A549 (cell line): ENCODE data around the gene FOXP1. TPM values are rescaled to one million over a fixed set of nuclear protein-coding genes. Genes with fewer than 3 reads are reported as not detected.

Experiments
- ATAC-seq, 2 experiments: fragments of 200-7000 bp in 1 of 2; fragments of >200 bp in 1 of 2; cut with Nextera tagmentation in 1 of 2; cut with Tn5 transposase in 1 of 2; 3 replicates each; pipeline versions ENCODE4 v1.8.0 to v1.9.1; 2018 to 2020; ENCODE audit warnings: mild to moderate bottlenecking in 1 of 2, moderate library complexity in 1 of 2
- CTCF ChIA-PET: fragments of 300-600 bp; sonication (Branson Sonifier 250); formaldehyde crosslinking; extraction: SDS; loops from one replicate; lab custom pipeline; 2021; ENCODE audit warnings: antibody characterized with exemption, inconsistent platforms; lab: Yijun Ruan, JAX
- POLR2A ChIA-PET: fragments of 350-600 bp; formaldehyde crosslinking; extraction: SDS; loops from one replicate; lab custom pipeline; 2021; ENCODE audit warnings: antibody characterized with exemption, inconsistent platforms; lab: Yijun Ruan, JAX
- DNase-seq, 2 experiments: peaks; one replicate each; pipeline versions ENCODE4 v3.0.0 to v3.0.0-alpha.2; 2011 to 2016; ENCODE audit warnings: low read depth in 1 of 2, low spot score in 1 of 2
- FAIRE-seq: peaks from 2 replicates; lab custom pipeline; 2011; peaks lifted over from hg19 to GRCh38; lab: Jason Lieb, UNC
- H3K27ac ChIP-seq, 2 experiments: fragments of >200 bp; sonication (Bioruptor Twin); formaldehyde crosslinking; 3 replicates each; pipeline ENCODE4 v1.5.1; 2016 to 2017
- H3K4me1 ChIP-seq: fragments of >200 bp; sonication (Bioruptor Twin); formaldehyde crosslinking; 3 replicates; pipeline ENCODE4 v1.6.1; 2016
- H3K4me2 ChIP-seq: fragments of >200 bp; sonication (Bioruptor Twin); formaldehyde crosslinking; 3 replicates; pipeline ENCODE4 v1.6.1; 2016
- H3K4me3 ChIP-seq: fragments of >200 bp; sonication (Bioruptor Twin); formaldehyde crosslinking; 3 replicates; pipeline ENCODE4 v1.5.1; 2016
- H3K9me3 ChIP-seq: fragments of >200 bp; sonication (Bioruptor Twin); formaldehyde crosslinking; 3 replicates; pipeline ENCODE4 v1.6.1; 2016
- CHD2 ChIP-seq: fragments of 150-350 bp; IDR thresholded peaks from 2 replicates; pipeline ENCODE4 v1.6.1; 2014; ENCODE audit warnings: low read length; ENCODE audit not compliant: partially characterized antibody
- EHMT2 ChIP-seq: fragments of 200-600 bp; sonication (generic); IDR thresholded peaks from 2 replicates; pipeline ENCODE4 v1.6.1; 2016; ENCODE audit warnings: antibody characterized with exemption, low read depth, mild to moderate bottlenecking, moderate library complexity
- ESRRA ChIP-seq: fragments of 150-350 bp; IDR thresholded peaks from 2 replicates; pipeline ENCODE4 v1.6.1; 2014; ENCODE audit warnings: mild to moderate bottlenecking, low read length, borderline replicate concordance
- FOSB ChIP-seq: fragments of 250-450 bp; sonication (Bioruptor Pico); IDR thresholded peaks from 2 replicates; pipeline ENCODE4 v1.5.0; 2020; ENCODE audit warnings: mild to moderate bottlenecking, moderate library complexity
- FOXS1 ChIP-seq: fragments of 250-450 bp; sonication (Bioruptor Pico); IDR thresholded peaks from 2 replicates; pipeline ENCODE4 v1.5.0; 2020; ENCODE audit warnings: mild to moderate bottlenecking, moderate library complexity
- HEYL ChIP-seq: fragments of 250-450 bp; sonication (Bioruptor Pico); IDR thresholded peaks from 2 replicates; pipeline ENCODE4 v1.8.0; 2021; ENCODE audit warnings: mild to moderate bottlenecking, moderate library complexity
- HOXA7 ChIP-seq: fragments of 250-450 bp; sonication (Bioruptor Pico); IDR thresholded peaks from 2 replicates; pipeline ENCODE4 v1.5.0; 2020; ENCODE audit warnings: mild to moderate bottlenecking, moderate library complexity
- HOXB13 ChIP-seq: fragments of 250-450 bp; sonication (Bioruptor Pico); IDR thresholded peaks from 2 replicates; pipeline ENCODE4 v1.5.0; 2020; ENCODE audit warnings: low read depth, mild to moderate bottlenecking, moderate library complexity
- HOXB5 ChIP-seq: fragments of 250-450 bp; sonication (Bioruptor Pico); IDR thresholded peaks from 2 replicates; pipeline ENCODE4 v1.5.0; 2020; ENCODE audit warnings: mild to moderate bottlenecking, moderate library complexity
- JUN ChIP-seq, 2 experiments: fragments of >200 bp; sonication (Bioruptor Twin); formaldehyde crosslinking; IDR thresholded peaks; 2 replicates in 1 of 2; 3 replicates in 1 of 2; pipeline ENCODE4 v1.6.1; 2016 to 2017
- MYC ChIP-seq: IDR thresholded peaks from 2 replicates; pipeline ENCODE4 v1.6.1; 2012; ENCODE audit warnings: mild to moderate bottlenecking, inconsistent platforms, low read length, improper control_type of control experiment, borderline replicate concordance
- NPAS2 ChIP-seq: fragments of 250-450 bp; sonication (Bioruptor Pico); IDR thresholded peaks from 2 replicates; pipeline ENCODE4 v1.8.0; 2022; ENCODE audit warnings: mild to moderate bottlenecking, moderate library complexity, borderline replicate concordance
- SMC3 ChIP-seq: fragments of >200 bp; sonication (Bioruptor Twin); formaldehyde crosslinking; IDR thresholded peaks from 3 replicates; pipeline ENCODE4 v1.6.1; 2018; ENCODE audit warnings: inconsistent platforms
- WGBS: methylation state at CpG from one replicate; pipeline ENCODE4 v1.1.6; 2017; ENCODE audit errors: missing lambda C conversion rate; 5-methylcytosine and 5-hydroxymethylcytosine counted together
- polyA plus RNA-seq, 4 experiments: library from polyadenylated mRNA; depleted of rRNA in 3 of 4; stranded (reverse); fragments of >200 nt; fragmentation: RNase III in 1 of 4; extraction: RNeasy Plus Mini Kit Qiagen cat#74134 plus additional on column Dnase treatment in 1 of 4; gene quantifications; 2 replicates in 3 of 4; 3 replicates in 1 of 4; pipeline ENCODE4 v1.2.3, GENCODE V29; 2011 to 2017
- TF ChIP-seq, protein P1 (sequence below): fragments of 250-450 bp; sonication (Bioruptor Pico); IDR thresholded peaks from 2 replicates; pipeline ENCODE4 v1.5.0; 2021; ENCODE audit warnings: mild to moderate bottlenecking, moderate library complexity, borderline replicate concordance
- TF ChIP-seq, protein P2 (sequence below): IDR thresholded peaks from 2 replicates; pipeline ENCODE4 v1.6.1; 2012
- TF ChIP-seq, protein P3 (sequence below): IDR thresholded peaks from 2 replicates; pipeline ENCODE4 v1.6.1; 2012
- TF ChIP-seq, protein P4 (sequence below): fragments of 200-600 bp; sonication (generic); IDR thresholded peaks from 2 replicates; pipeline ENCODE4 v1.6.1; 2016; ENCODE audit warnings: antibody characterized with exemption, mild to moderate bottlenecking, moderate library complexity
- TF ChIP-seq, protein P5 (sequence below): fragments of 150-350 bp; IDR thresholded peaks from 2 replicates; pipeline ENCODE4 v1.6.1; 2014; ENCODE audit warnings: low read depth, mild to moderate bottlenecking, low read length
- TF ChIP-seq, protein P6 (sequence below): fragments of >200 bp; sonication (Bioruptor Twin); formaldehyde crosslinking; IDR thresholded peaks from 3 replicates; pipeline ENCODE4 v1.5.1; 2016
- TF ChIP-seq, protein P7 (sequence below): fragments of 250-450 bp; sonication (Bioruptor Pico); IDR thresholded peaks from 2 replicates; pipeline ENCODE4 v1.5.0; 2020; ENCODE audit warnings: low read depth, mild to moderate bottlenecking, moderate library complexity

FOXP1 gene
- polyA plus RNA-seq, 2 of the 4 experiments (the other 2 are of a cell fraction): 12.8 to 13.9 TPM

DNA sequence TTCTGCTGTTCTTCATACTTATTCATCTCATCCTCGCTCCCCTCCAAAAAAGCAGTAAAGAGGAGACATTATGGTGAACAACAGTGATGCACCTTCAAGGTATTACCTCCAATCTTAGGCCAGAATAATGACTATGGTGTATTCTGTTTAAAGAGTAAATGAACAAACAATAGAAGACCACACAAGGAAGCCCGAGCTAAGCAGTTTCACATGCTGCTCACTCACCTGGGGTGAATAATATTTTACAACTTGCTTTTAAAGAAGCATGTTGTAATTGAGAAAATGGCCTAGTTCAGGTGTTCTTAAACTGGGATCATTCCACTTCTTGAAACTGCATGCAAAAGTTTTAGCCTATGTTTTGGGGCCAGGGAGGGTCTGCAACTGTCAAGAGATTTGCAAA, 581.2 kb downstream of the FOXP1 start (continued):
- TF ChIP-seq HOXB5 (CRISPR knock-in tag) (no peak), HOXA7 (CRISPR knock-in tag) (no peak), FOSB (CRISPR knock-in tag) (no peak)
- TF ChIP-seq, protein P1, sequence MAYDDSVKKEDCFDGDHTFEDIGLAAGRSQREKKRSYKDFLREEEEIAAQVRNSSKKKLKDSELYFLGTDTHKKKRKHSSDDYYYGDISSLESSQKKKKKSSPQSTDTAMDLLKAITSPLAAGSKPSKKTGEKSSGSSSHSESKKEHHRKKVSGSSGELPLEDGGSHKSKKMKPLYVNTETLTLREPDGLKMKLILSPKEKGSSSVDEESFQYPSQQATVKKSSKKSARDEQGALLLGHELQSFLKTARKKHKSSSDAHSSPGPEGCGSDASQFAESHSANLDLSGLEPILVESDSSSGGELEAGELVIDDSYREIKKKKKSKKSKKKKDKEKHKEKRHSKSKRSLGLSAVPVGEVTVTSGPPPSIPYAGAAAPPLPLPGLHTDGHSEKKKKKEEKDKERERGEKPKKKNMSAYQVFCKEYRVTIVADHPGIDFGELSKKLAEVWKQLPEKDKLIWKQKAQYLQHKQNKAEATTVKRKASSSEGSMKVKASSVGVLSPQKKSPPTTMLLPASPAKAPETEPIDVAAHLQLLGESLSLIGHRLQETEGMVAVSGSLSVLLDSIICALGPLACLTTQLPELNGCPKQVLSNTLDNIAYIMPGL (CRISPR knock-in tag): no peak
- TF ChIP-seq, protein P2, sequence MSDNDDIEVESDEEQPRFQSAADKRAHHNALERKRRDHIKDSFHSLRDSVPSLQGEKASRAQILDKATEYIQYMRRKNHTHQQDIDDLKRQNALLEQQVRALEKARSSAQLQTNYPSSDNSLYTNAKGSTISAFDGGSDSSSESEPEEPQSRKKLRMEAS: no peak
- TF ChIP-seq, all 56 proteins: peak for 0

DNA sequence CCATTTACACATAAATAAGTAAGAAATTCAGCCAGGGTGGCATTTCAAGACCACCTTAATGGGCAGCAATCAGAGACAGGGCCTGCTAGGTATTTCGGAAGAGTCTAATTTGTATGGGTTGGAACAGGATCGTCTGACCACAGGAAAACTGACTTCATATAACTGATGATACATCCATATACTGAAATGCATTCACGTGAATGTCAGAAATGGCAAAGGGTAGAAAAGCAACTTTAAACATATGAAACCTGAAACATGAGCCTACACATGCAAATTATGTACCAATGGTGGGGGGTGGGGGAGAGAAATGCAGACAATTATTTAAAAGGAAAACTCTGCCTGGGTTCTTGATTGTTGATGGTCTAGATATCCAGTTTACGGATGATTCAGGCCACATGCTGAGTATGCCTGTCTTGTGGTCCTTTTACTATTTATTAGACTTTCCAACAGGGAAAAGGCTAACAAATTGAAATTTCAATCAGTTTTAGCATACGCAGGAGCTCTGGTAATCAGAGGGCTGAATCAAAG, 582.2 kb downstream of the FOXP1 start:
- CTCF ChIA-PET: interaction anchor here (0.9 kb wide), 1 partner anchor 284 kb away, joined by 3 read pairs; no protein-coding TSS in a partner anchor
- Histone ChIP-seq H3K4me2 (no peak overlapping the region), H3K27ac (no peak overlapping the region), H3K9me3 (no peaks in the 10 kb centered on the region), H3K4me1 (no peaks in the 10 kb centered on the region), H3K4me3 (no peak overlapping the region)
- TF ChIP-seq FOXS1 (CRISPR knock-in tag) (no peak), JUN (IDR thresholded peaks at IDR 0.05) (no peak), ESRRA (no peak)
- FAIRE-seq: no peak
- ATAC-seq: no peak
- WGBS: 85% methylated on average over 5 of the region's 5 CpGs
- no peak for DNase-seq
- POLR2A ChIA-PET: no interaction called here

DNA sequence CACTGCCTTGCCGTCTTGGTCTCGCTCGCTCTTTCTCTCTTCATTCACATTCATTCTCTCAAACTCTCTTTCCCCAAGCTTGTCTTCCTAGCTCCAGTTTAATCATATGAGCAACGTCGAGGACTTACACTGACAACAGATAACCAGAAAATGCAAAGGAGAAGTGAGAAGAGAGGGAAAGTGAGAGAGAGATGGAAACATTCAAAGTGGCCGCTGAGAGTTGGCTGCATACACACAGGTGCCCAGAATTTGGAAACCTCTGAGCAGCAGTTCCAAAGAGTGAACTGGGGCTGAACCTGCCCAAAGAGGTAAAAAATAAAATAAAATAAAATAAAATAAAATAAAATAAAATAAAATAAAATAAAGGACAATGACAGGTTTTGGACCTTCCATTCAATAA, 583.0 kb downstream of the FOXP1 start:
- ATAC-seq (no peak), FAIRE-seq (no peak), DNase-seq (no peak)
- TF ChIP-seq, protein P3, sequence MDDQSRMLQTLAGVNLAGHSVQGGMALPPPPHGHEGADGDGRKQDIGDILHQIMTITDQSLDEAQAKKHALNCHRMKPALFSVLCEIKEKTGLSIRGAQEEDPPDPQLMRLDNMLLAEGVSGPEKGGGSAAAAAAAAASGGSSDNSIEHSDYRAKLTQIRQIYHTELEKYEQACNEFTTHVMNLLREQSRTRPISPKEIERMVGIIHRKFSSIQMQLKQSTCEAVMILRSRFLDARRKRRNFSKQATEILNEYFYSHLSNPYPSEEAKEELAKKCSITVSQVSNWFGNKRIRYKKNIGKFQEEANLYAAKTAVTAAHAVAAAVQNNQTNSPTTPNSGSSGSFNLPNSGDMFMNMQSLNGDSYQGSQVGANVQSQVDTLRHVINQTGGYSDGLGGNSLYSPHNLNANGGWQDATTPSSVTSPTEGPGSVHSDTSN: no peak
- TF ChIP-seq, protein P4, sequence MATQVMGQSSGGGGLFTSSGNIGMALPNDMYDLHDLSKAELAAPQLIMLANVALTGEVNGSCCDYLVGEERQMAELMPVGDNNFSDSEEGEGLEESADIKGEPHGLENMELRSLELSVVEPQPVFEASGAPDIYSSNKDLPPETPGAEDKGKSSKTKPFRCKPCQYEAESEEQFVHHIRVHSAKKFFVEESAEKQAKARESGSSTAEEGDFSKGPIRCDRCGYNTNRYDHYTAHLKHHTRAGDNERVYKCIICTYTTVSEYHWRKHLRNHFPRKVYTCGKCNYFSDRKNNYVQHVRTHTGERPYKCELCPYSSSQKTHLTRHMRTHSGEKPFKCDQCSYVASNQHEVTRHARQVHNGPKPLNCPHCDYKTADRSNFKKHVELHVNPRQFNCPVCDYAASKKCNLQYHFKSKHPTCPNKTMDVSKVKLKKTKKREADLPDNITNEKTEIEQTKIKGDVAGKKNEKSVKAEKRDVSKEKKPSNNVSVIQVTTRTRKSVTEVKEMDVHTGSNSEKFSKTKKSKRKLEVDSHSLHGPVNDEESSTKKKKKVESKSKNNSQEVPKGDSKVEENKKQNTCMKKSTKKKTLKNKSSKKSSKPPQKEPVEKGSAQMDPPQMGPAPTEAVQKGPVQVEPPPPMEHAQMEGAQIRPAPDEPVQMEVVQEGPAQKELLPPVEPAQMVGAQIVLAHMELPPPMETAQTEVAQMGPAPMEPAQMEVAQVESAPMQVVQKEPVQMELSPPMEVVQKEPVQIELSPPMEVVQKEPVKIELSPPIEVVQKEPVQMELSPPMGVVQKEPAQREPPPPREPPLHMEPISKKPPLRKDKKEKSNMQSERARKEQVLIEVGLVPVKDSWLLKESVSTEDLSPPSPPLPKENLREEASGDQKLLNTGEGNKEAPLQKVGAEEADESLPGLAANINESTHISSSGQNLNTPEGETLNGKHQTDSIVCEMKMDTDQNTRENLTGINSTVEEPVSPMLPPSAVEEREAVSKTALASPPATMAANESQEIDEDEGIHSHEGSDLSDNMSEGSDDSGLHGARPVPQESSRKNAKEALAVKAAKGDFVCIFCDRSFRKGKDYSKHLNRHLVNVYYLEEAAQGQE: no peak
- TF ChIP-seq, protein P5, sequence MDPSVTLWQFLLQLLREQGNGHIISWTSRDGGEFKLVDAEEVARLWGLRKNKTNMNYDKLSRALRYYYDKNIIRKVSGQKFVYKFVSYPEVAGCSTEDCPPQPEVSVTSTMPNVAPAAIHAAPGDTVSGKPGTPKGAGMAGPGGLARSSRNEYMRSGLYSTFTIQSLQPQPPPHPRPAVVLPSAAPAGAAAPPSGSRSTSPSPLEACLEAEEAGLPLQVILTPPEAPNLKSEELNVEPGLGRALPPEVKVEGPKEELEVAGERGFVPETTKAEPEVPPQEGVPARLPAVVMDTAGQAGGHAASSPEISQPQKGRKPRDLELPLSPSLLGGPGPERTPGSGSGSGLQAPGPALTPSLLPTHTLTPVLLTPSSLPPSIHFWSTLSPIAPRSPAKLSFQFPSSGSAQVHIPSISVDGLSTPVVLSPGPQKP: no peak
- no peak for TF ChIP-seq HOXB13
- TF ChIP-seq HOXA7 (CRISPR knock-in tag): no peak
- TF ChIP-seq, protein P6, sequence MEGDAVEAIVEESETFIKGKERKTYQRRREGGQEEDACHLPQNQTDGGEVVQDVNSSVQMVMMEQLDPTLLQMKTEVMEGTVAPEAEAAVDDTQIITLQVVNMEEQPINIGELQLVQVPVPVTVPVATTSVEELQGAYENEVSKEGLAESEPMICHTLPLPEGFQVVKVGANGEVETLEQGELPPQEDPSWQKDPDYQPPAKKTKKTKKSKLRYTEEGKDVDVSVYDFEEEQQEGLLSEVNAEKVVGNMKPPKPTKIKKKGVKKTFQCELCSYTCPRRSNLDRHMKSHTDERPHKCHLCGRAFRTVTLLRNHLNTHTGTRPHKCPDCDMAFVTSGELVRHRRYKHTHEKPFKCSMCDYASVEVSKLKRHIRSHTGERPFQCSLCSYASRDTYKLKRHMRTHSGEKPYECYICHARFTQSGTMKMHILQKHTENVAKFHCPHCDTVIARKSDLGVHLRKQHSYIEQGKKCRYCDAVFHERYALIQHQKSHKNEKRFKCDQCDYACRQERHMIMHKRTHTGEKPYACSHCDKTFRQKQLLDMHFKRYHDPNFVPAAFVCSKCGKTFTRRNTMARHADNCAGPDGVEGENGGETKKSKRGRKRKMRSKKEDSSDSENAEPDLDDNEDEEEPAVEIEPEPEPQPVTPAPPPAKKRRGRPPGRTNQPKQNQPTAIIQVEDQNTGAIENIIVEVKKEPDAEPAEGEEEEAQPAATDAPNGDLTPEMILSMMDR: no peak
- TF ChIP-seq, protein P7, sequence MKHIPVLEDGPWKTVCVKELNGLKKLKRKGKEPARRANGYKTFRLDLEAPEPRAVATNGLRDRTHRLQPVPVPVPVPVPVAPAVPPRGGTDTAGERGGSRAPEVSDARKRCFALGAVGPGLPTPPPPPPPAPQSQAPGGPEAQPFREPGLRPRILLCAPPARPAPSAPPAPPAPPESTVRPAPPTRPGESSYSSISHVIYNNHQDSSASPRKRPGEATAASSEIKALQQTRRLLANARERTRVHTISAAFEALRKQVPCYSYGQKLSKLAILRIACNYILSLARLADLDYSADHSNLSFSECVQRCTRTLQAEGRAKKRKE: no peak
- no peak for TF ChIP-seq NPAS2 (CRISPR knock-in tag)
- TF ChIP-seq SMC3: no peak
- no peak for TF ChIP-seq FOXS1 (CRISPR knock-in tag)
- no peak for TF ChIP-seq MYC
- TF ChIP-seq HEYL (CRISPR knock-in tag): no peak
- no peak for TF ChIP-seq CHD2
- TF ChIP-seq EHMT2: no peak
- H3K4me2 ChIP-seq: no peak overlapping the region
- POLR2A ChIA-PET: no interaction called here
- no peak overlapping the region for H3K4me3 ChIP-seq
- H3K9me3 ChIP-seq: no peaks in the 10 kb centered on the region
- 94% methylated on average over 6 of the region's 6 CpGs for WGBS
- CTCF ChIA-PET: interaction anchor here (1.0 kb wide), 1 partner anchor 911 kb away, joined by 3 read pairs; no protein-coding TSS in a partner anchor
- no peak overlapping the region for H3K27ac ChIP-seq
- no peaks in the 10 kb centered on the region for H3K4me1 ChIP-seq
